HEK293T (cell line): ENCODE results near the gene SLC43A3.

ENCODE experiments used
- BHLHE40 ChIP-seq: fragments of 450-650 bp; IDR thresholded peaks from 2 replicates; pipeline ENCODE4 v1.6.1; 2016; ENCODE audit warnings: mild to moderate bottlenecking, moderate library complexity, borderline replicate concordance
- FOXA1 ChIP-seq: fragments of 450-650 bp; IDR thresholded peaks from 2 replicates; pipeline ENCODE4 v1.6.1; 2016; ENCODE audit warnings: mild to moderate bottlenecking
- FOXK2 ChIP-seq: fragments of 450-650 bp; IDR thresholded peaks from 2 replicates; pipeline ENCODE4 v1.6.1; 2016; ENCODE audit warnings: mild to moderate bottlenecking
- FOXM1 ChIP-seq: fragments of 450-650 bp; IDR thresholded peaks from 2 replicates; pipeline ENCODE4 v1.6.1; 2017; ENCODE audit warnings: mild to moderate bottlenecking, borderline replicate concordance
- HDGF ChIP-seq: fragments of 450-650 bp; IDR thresholded peaks from 2 replicates; pipeline ENCODE4 v1.6.1; 2017; ENCODE audit warnings: antibody characterized with exemption, borderline replicate concordance
- L3MBTL2 ChIP-seq: fragments of 450-650 bp; conservative IDR thresholded peaks from 2 replicates; pipeline ENCODE4 v1.6.1; 2016; ENCODE audit warnings: mild to moderate bottlenecking
- LEF1 ChIP-seq: fragments of 450-650 bp; IDR thresholded peaks from 2 replicates; pipeline ENCODE4 v1.6.1; 2017; ENCODE audit warnings: mild to moderate bottlenecking, borderline replicate concordance
- NFRKB ChIP-seq: fragments of 450-650 bp; IDR thresholded peaks from 2 replicates; pipeline ENCODE4 v1.6.1; 2016; ENCODE audit warnings: mild to moderate bottlenecking, moderate library complexity
- SP1 ChIP-seq: fragments of 450-650 bp; IDR thresholded peaks from 2 replicates; pipeline ENCODE4 v1.6.1; 2017
- SUZ12 ChIP-seq: fragments of 450-650 bp; IDR thresholded peaks from 2 replicates; pipeline ENCODE4 v1.6.1; 2016; ENCODE audit warnings: mild to moderate bottlenecking
- TARDBP ChIP-seq: fragments of 450-650 bp; IDR thresholded peaks from 2 replicates; pipeline ENCODE4 v1.6.1; 2016
- ZNF384 ChIP-seq: fragments of 450-650 bp; IDR thresholded peaks from 2 replicates; pipeline ENCODE4 v1.6.1; 2016
- TF ChIP-seq, protein P1 (sequence below): fragments of 450-650 bp; IDR thresholded peaks from 2 replicates; pipeline ENCODE4 v1.6.1; 2016

DNA sequence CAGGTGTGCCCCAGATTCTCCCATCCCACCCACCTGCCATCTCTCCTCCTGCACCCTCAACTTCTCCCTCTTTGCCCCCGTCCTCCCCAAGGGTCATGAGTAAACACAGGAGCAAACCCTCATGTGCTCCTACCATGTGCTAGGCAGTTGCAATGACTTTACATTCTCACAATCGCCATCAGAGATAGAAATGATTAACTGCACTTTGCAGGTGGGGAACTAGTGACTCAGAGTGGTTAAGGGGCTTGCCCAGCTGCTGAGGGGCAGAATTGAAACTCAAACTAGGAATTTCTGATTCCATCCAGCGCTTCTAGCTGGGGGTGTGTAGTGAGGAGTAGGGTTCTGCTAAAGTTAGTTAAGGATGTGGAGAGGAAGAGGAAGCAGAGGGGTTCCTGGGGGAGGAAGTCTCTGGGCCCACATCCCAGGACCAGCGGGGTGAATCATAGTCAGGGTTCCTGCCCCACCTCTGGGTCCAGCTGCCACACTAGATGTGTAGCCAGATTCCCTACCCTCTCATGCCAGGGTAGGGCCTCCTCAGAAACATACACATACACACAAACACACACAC is 20.5 kb downstream of the SLC43A3 start:
- TF ChIP-seq FOXK2 (no peak), SUZ12 (no peak), SP1 (no peak), HDGF (no peak), ZNF384 (no peak), L3MBTL2 (no peak), FOXA1 (no peak), TARDBP (no peak), BHLHE40 (no peak), NFRKB (no peak), FOXM1 (no peak), LEF1 (no peak)
- TF ChIP-seq, protein P1, sequence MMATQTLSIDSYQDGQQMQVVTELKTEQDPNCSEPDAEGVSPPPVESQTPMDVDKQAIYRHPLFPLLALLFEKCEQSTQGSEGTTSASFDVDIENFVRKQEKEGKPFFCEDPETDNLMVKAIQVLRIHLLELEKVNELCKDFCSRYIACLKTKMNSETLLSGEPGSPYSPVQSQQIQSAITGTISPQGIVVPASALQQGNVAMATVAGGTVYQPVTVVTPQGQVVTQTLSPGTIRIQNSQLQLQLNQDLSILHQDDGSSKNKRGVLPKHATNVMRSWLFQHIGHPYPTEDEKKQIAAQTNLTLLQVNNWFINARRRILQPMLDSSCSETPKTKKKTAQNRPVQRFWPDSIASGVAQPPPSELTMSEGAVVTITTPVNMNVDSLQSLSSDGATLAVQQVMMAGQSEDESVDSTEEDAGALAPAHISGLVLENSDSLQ: no peak
